HCT116 (cell line): Measurements from ENCODE around the gene CRIM1.

Source experiments
- EZH2 ChIP-seq: fragments of 200-600 bp; sonication (generic); IDR thresholded peaks from 2 replicates; pipeline ENCODE4 v1.6.1; 2017; ENCODE audit warnings: antibody characterized with exemption, mixed run types
- EZH2phosphoT487 ChIP-seq: fragments of 200-600 bp; IDR thresholded peaks from 2 replicates; pipeline ENCODE4 v1.6.1; 2018; ENCODE audit warnings: antibody characterized with exemption, borderline replicate concordance
- JUND ChIP-seq: IDR thresholded peaks from 2 replicates; pipeline ENCODE4 v1.6.1; 2012
- POLR2A ChIP-seq: IDR thresholded peaks from 2 replicates; pipeline ENCODE4 v1.7.0; 2011; ENCODE audit warnings: borderline replicate concordance; ENCODE audit not compliant: insufficient read depth, insufficient read length; ENCODE audit errors: extremely low read depth
- POLR2AphosphoS5 ChIP-seq: IDR thresholded peaks from 2 replicates; pipeline ENCODE4 v1.6.1; 2011; ENCODE audit warnings: mild to moderate bottlenecking, low read depth, low read length, moderate library complexity
- RAD21 ChIP-seq: IDR thresholded peaks from 2 replicates; pipeline ENCODE4 v1.6.1; 2012; ENCODE audit warnings: low read depth, mild to moderate bottlenecking
- SRF ChIP-seq: IDR thresholded peaks from 2 replicates; pipeline ENCODE4 v1.6.1; 2012; ENCODE audit warnings: low read depth
- YY1 ChIP-seq: IDR thresholded peaks from 2 replicates; pipeline ENCODE4 v1.6.1; 2011; ENCODE audit warnings: low read length, low read depth, moderate library complexity, mild to moderate bottlenecking; ENCODE audit not compliant: insufficient replicate concordance; ENCODE audit errors: extremely low read depth
- ZFX ChIP-seq: fragments of 450-650 bp; IDR thresholded peaks from 2 replicates; pipeline ENCODE4 v1.6.1; 2017
- ZNF274 ChIP-seq: fragments of 200-500 bp; sonication (Bioruptor generic); IDR thresholded peaks from 2 replicates; pipeline ENCODE4 v1.6.1; 2014; ENCODE audit warnings: mild to moderate bottlenecking, low read depth, low read length, inconsistent platforms
- TF ChIP-seq, protein P1 (sequence below), 3 experiments: fragments of 200-600 bp in 1 of 3; sonication (generic) in 1 of 3; IDR thresholded peaks in 2 of 3; conservative IDR thresholded peaks in 1 of 3; 2 replicates each; pipeline ENCODE4 v1.5.1; 2012 to 2017; ENCODE audit warnings: low read depth in 2 of 3, low read length in 2 of 3, antibody characterized with exemption in 1 of 3, borderline replicate concordance in 1 of 3, control low read depth in 1 of 3, mild to moderate bottlenecking in 1 of 3, mixed read lengths in 1 of 3, mixed run types in 1 of 3, moderate library complexity in 1 of 3; ENCODE audit not compliant: insufficient read depth in 1 of 3
- TF ChIP-seq, protein P2 (sequence below): IDR thresholded peaks from 2 replicates; pipeline ENCODE4 v1.6.1; 2012
- TF ChIP-seq, protein P3 (sequence below): IDR thresholded peaks from 2 replicates; pipeline ENCODE4 v1.6.1; 2012; ENCODE audit warnings: low read depth
- TF ChIP-seq, protein P4 (sequence below): IDR thresholded peaks from 2 replicates; pipeline ENCODE4 v1.6.1; 2011; ENCODE audit warnings: mild to moderate bottlenecking, low read length, moderate library complexity; ENCODE audit not compliant: insufficient replicate concordance; ENCODE audit errors: extremely low read depth

DNA sequence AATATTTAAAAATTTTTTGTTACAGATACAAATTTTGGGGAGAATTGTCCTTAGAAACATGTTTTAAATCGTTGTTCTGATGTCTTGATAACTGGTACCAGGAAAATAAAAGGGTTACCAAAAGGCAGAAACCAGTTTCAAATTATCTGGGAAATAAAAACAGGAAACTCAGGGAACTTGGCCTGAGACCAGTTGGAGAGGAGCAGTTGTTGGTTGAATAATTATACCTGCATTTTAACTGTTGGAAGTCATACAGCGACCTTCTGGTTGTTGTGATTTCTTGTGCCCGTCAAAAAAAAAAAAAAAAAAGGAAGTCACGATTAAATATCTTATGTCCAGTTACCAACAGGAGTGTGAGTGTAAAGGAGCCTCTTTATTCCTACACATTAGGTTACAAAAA, 51.8 kb downstream of the CRIM1 start:
- TF ChIP-seq, protein P1, sequence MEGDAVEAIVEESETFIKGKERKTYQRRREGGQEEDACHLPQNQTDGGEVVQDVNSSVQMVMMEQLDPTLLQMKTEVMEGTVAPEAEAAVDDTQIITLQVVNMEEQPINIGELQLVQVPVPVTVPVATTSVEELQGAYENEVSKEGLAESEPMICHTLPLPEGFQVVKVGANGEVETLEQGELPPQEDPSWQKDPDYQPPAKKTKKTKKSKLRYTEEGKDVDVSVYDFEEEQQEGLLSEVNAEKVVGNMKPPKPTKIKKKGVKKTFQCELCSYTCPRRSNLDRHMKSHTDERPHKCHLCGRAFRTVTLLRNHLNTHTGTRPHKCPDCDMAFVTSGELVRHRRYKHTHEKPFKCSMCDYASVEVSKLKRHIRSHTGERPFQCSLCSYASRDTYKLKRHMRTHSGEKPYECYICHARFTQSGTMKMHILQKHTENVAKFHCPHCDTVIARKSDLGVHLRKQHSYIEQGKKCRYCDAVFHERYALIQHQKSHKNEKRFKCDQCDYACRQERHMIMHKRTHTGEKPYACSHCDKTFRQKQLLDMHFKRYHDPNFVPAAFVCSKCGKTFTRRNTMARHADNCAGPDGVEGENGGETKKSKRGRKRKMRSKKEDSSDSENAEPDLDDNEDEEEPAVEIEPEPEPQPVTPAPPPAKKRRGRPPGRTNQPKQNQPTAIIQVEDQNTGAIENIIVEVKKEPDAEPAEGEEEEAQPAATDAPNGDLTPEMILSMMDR (IDR thresholded peaks at IDR 0.05 in 2 of 3, conservative IDR thresholded peaks at IDR 0.05 in 1 of 3; ENCODE audit: borderline replicate concordance in 1 of 3, insufficient read depth in 1 of 3, low read depth in 2 of 3, low read length in 2 of 3) = no peak
- TF ChIP-seq, protein P2, sequence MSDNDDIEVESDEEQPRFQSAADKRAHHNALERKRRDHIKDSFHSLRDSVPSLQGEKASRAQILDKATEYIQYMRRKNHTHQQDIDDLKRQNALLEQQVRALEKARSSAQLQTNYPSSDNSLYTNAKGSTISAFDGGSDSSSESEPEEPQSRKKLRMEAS = no peak
- TF ChIP-seq EZH2 (no peak), POLR2A (no peak), POLR2AphosphoS5 (no peak), RAD21 (no peak), JUND (no peak), ZFX (no peak), EZH2phosphoT487 (no peak), ZNF274 (no peak), SRF (no peak), YY1 (no peak)
- TF ChIP-seq, protein P3, sequence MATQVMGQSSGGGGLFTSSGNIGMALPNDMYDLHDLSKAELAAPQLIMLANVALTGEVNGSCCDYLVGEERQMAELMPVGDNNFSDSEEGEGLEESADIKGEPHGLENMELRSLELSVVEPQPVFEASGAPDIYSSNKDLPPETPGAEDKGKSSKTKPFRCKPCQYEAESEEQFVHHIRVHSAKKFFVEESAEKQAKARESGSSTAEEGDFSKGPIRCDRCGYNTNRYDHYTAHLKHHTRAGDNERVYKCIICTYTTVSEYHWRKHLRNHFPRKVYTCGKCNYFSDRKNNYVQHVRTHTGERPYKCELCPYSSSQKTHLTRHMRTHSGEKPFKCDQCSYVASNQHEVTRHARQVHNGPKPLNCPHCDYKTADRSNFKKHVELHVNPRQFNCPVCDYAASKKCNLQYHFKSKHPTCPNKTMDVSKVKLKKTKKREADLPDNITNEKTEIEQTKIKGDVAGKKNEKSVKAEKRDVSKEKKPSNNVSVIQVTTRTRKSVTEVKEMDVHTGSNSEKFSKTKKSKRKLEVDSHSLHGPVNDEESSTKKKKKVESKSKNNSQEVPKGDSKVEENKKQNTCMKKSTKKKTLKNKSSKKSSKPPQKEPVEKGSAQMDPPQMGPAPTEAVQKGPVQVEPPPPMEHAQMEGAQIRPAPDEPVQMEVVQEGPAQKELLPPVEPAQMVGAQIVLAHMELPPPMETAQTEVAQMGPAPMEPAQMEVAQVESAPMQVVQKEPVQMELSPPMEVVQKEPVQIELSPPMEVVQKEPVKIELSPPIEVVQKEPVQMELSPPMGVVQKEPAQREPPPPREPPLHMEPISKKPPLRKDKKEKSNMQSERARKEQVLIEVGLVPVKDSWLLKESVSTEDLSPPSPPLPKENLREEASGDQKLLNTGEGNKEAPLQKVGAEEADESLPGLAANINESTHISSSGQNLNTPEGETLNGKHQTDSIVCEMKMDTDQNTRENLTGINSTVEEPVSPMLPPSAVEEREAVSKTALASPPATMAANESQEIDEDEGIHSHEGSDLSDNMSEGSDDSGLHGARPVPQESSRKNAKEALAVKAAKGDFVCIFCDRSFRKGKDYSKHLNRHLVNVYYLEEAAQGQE = no peak
- TF ChIP-seq, protein P4, sequence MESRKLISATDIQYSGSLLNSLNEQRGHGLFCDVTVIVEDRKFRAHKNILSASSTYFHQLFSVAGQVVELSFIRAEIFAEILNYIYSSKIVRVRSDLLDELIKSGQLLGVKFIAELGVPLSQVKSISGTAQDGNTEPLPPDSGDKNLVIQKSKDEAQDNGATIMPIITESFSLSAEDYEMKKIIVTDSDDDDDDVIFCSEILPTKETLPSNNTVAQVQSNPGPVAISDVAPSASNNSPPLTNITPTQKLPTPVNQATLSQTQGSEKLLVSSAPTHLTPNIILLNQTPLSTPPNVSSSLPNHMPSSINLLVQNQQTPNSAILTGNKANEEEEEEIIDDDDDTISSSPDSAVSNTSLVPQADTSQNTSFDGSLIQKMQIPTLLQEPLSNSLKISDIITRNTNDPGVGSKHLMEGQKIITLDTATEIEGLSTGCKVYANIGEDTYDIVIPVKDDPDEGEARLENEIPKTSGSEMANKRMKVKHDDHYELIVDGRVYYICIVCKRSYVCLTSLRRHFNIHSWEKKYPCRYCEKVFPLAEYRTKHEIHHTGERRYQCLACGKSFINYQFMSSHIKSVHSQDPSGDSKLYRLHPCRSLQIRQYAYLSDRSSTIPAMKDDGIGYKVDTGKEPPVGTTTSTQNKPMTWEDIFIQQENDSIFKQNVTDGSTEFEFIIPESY = no peak
